CD4-positive, CD25-positive, alpha-beta regulatory T cell (primary cell): ENCODE results near the gene MACIR. TPM values are rescaled to one million over a fixed set of nuclear protein-coding genes. Genes with fewer than 3 reads are reported as not detected.

ENCODE experiments used
- ATAC-seq, 2 donors: fragments of 150-1000 bp; cut with Tn5 transposase; one replicate each; pipeline ENCODE4 v1.10.0; 2021; ENCODE audit warnings: low read depth in 2 of 2, moderate number of reproducible peaks in 2 of 2, moderate library complexity in 1 of 2
- DNase-seq, 3 donors: peaks; one replicate each; pipeline versions ENCODE4 v3.0.0 to v3.0.0-alpha.2; 2012 to 2022; ENCODE audit warnings: mixed read lengths in 1 of 3
- H3K27ac ChIP-seq: one replicate; pipeline ENCODE4 v1.7.0; 2013; ENCODE audit warnings: mild to moderate bottlenecking, low read length; ENCODE audit not compliant: insufficient read depth, poor library complexity, severe bottlenecking
- H3K27me3 ChIP-seq: one replicate; pipeline ENCODE4 v1.7.0; 2013; ENCODE audit warnings: low read length; ENCODE audit not compliant: control insufficient read depth, insufficient read depth
- H3K36me3 ChIP-seq: one replicate; pipeline ENCODE4 v1.7.0; 2013; ENCODE audit warnings: mild to moderate bottlenecking, low read length, moderate library complexity; ENCODE audit not compliant: control insufficient read depth, insufficient read depth
- H3K4me1 ChIP-seq: 2 replicates; pipeline ENCODE4 v1.7.0; 2013; ENCODE audit warnings: mild to moderate bottlenecking, low read length; ENCODE audit not compliant: insufficient read depth, control insufficient read depth, poor library complexity, severe bottlenecking
- H3K4me3 ChIP-seq: one replicate; pipeline ENCODE4 v1.7.0; 2013; ENCODE audit warnings: low read depth, mild to moderate bottlenecking, low read length, moderate library complexity
- H3K9me3 ChIP-seq, 2 experiments: 1 replicate in 1 of 2; 2 replicates in 1 of 2; pipeline ENCODE4 v1.7.0; 2013; ENCODE audit warnings: low read length in 2 of 2, mild to moderate bottlenecking in 1 of 2, moderate library complexity in 1 of 2; ENCODE audit not compliant: control insufficient read depth in 2 of 2
- H3K27ac Mint-ChIP-seq, 3 donors: one replicate each; pipeline ENCODE4 v1.8.0; 2020 to 2022; ENCODE audit warnings: mild to moderate bottlenecking in 3 of 3, mixed read lengths in 3 of 3, moderate library complexity in 2 of 3
- H3K27me3 Mint-ChIP-seq: one replicate; pipeline ENCODE4 v1.8.0; 2022; ENCODE audit warnings: mild to moderate bottlenecking, mixed read lengths
- H3K36me3 Mint-ChIP-seq: one replicate; pipeline ENCODE4 v1.8.0; 2020; ENCODE audit warnings: mixed read lengths
- H3K4me1 Mint-ChIP-seq, 4 donors: one replicate each; pipeline ENCODE4 v1.8.0; 2020 to 2022; ENCODE audit warnings: mixed read lengths in 4 of 4, mild to moderate bottlenecking in 1 of 4
- H3K4me3 Mint-ChIP-seq, 4 donors: one replicate each; pipeline ENCODE4 v1.8.0; 2020 to 2022; ENCODE audit warnings: mild to moderate bottlenecking in 4 of 4, mixed read lengths in 4 of 4, moderate library complexity in 3 of 4
- H3K9me3 Mint-ChIP-seq, 7 donors: one replicate each; pipeline ENCODE4 v1.8.0; 2020 to 2022; ENCODE audit warnings: mixed read lengths in 7 of 7, mild to moderate bottlenecking in 3 of 7, moderate library complexity in 2 of 7
- polyA plus RNA-seq, 4 donors: library from polyadenylated mRNA; unstranded; fragments of 300-500 nt; fragmentation: Illumina TruSeq; gene quantifications; one replicate each; pipeline ENCODE4 v1.2.3, GENCODE V29; 2021
- total RNA-seq: library from RNA; stranded (reverse); gene quantifications from one replicate; pipeline ENCODE4 v1.2.3, GENCODE V29; 2022

The MACIR gene
- total and polyA plus RNA-seq, 5 donors from 2014 or later: 2.7 to 4.8 (median 4.4) TPM

- peaks cover 2% of the 10 kb centered on the region for H3K27me3 ChIP-seq
- H3K9me3 Mint-ChIP-seq: no peaks in the 10 kb centered on the region
- no peaks in the 10 kb centered on the region for H3K4me1 ChIP-seq
- ATAC-seq: no peak
- H3K4me1 Mint-ChIP-seq: no peaks in the 10 kb centered on the region
- H3K27ac Mint-ChIP-seq: no peak overlapping the region
- no peaks in the 10 kb centered on the region for H3K36me3 Mint-ChIP-seq
- DNase-seq: no peak
- H3K4me3 ChIP-seq: no peak overlapping the region
- no peak overlapping the region for H3K27ac ChIP-seq
- H3K36me3 ChIP-seq: no peaks in the 10 kb centered on the region
- H3K27me3 Mint-ChIP-seq: peaks cover 8% of the 10 kb centered on the region
- H3K9me3 ChIP-seq: no peaks in the 10 kb centered on the region
- no peak overlapping the region for H3K4me3 Mint-ChIP-seq
Measured at GRCh38 chr5:103293099-103293498, 34.5 kb downstream of the MACIR start.

DNA sequence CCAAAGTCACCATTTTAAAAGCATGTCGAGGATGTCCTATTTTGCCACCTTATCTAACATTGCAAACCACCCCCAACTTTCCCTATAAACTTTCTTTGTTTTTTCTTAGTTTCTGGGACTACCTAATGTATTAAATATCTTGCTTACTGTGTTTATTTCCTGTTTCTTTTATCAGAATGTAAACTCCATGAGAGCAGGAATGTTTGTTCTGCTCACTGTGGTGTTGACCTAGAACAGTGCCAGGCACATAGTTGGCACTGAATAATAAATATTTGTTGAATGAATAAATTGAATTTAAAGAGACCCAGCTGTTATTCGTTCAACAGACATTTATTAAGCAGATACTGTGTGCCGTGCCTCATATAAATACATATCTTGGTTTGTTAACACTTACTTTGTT, 35.2 kb downstream of the MACIR start:
- H3K36me3 ChIP-seq: no peaks in the 10 kb centered on the region
- no peaks in the 10 kb centered on the region for H3K4me1 ChIP-seq
- H3K4me3 Mint-ChIP-seq: no peak overlapping the region
- no peak for DNase-seq
- H3K27me3 ChIP-seq: peaks cover 3% of the 10 kb centered on the region
- H3K36me3 Mint-ChIP-seq: no peaks in the 10 kb centered on the region
- no peak for ATAC-seq
- no peak overlapping the region for H3K27ac ChIP-seq
- H3K9me3 Mint-ChIP-seq: no peaks in the 10 kb centered on the region
- H3K9me3 ChIP-seq: no peaks in the 10 kb centered on the region
- no peak overlapping the region for H3K27ac Mint-ChIP-seq
- peaks cover 8% of the 10 kb centered on the region for H3K27me3 Mint-ChIP-seq
- no peak overlapping the region for H3K4me3 ChIP-seq
- H3K4me1 Mint-ChIP-seq: no peaks in the 10 kb centered on the region

- DNase-seq (no peak), ATAC-seq (no peak)
- no peak overlapping the region for H3K4me3 ChIP-seq
- H3K9me3 Mint-ChIP-seq: no peaks in the 10 kb centered on the region
- peaks cover 6% of the 10 kb centered on the region for H3K27me3 ChIP-seq
- no peaks in the 10 kb centered on the region for H3K36me3 ChIP-seq
- H3K27me3 Mint-ChIP-seq: peaks cover 13% of the 10 kb centered on the region
- H3K4me1 ChIP-seq: no peaks in the 10 kb centered on the region
- H3K36me3 Mint-ChIP-seq: no peaks in the 10 kb centered on the region
- no peaks in the 10 kb centered on the region for H3K9me3 ChIP-seq
- no peaks in the 10 kb centered on the region for H3K4me1 Mint-ChIP-seq
- no peak overlapping the region for H3K27ac Mint-ChIP-seq
- no peak overlapping the region for H3K4me3 Mint-ChIP-seq
- H3K27ac ChIP-seq: no peak overlapping the region
Measured at GRCh38 chr5:103294906-103295305, 36.3 kb downstream of the MACIR start.

DNA sequence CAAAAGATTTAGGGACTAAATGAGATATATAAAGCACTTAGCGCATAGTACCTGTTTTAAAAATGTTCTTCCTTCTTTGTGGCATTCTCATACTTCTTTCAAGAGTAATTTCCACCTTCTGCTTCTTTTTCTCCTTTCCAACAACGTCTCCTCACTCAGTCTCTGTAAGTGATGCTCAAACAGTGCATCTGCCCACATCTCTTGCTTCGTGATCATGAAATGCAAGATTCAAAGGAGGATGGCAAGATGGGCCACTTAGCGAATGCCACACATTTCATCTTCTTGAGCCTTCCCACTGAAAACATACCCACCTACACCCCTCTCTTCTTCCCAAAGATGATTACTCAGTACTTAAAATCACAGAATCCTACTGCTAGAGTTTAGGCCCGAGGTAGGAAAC, 36.9 kb downstream of the MACIR start:
- DNase-seq: no peak
- Mint-ChIP-seq H3K27ac (no peak overlapping the region), H3K36me3 (no peaks in the 10 kb centered on the region), H3K4me1 (no peaks in the 10 kb centered on the region), H3K27me3 (peaks cover 16% of the 10 kb centered on the region), H3K4me3 (peak overlapping the region in 1 of 4 donors; percentile 28), H3K9me3 (no peaks in the 10 kb centered on the region)
- no peak for ATAC-seq
- H3K36me3 ChIP-seq: no peaks in the 10 kb centered on the region
- H3K27ac ChIP-seq: no peak overlapping the region
- H3K9me3 ChIP-seq: no peaks in the 10 kb centered on the region
- no peaks in the 10 kb centered on the region for H3K4me1 ChIP-seq
- peaks cover 6% of the 10 kb centered on the region for H3K27me3 ChIP-seq
- no peak overlapping the region for H3K4me3 ChIP-seq

DNA sequence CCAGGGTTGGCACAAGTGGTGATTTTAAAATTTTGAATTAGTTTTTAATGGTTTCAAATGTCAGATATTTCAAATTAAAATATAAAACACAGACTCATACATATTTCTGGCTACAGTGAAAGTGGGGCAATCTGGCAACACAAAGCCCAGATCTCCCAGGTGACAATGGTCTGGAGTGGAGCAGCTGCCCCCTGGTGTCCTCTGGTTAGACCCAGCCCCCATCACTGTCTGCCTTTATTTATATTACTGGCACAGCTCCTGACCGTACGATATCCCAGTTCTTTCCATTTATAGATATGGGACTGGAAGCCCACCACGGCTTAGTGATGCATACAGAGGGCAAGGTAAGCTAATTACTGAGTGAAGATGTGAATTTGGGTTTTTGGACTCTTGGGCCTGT, 37.3 kb downstream of the MACIR start:
- DNase-seq (no peak), ATAC-seq (no peak)
- Histone ChIP-seq H3K27ac (no peak overlapping the region), H3K36me3 (no peaks in the 10 kb centered on the region), H3K4me3 (no peak overlapping the region), H3K27me3 (peaks cover 6% of the 10 kb centered on the region), H3K9me3 (no peaks in the 10 kb centered on the region), H3K4me1 (no peaks in the 10 kb centered on the region)
- no peaks in the 10 kb centered on the region for H3K36me3 Mint-ChIP-seq
- H3K9me3 Mint-ChIP-seq: no peaks in the 10 kb centered on the region
- no peak overlapping the region for H3K27ac Mint-ChIP-seq
- peak overlapping the region in 1 of 4 donors; percentile 28 for H3K4me3 Mint-ChIP-seq
- peaks cover 16% of the 10 kb centered on the region for H3K27me3 Mint-ChIP-seq
- H3K4me1 Mint-ChIP-seq: no peaks in the 10 kb centered on the region

- ATAC-seq (no peak), DNase-seq (no peak)
- no peak overlapping the region for H3K4me3 ChIP-seq
- Mint-ChIP-seq H3K27me3 (peaks cover 16% of the 10 kb centered on the region), H3K4me3 (no peak overlapping the region), H3K27ac (no peak overlapping the region), H3K9me3 (peaks cover 0 to 1% (median 0%) of the 10 kb centered on the region in 7 donors), H3K4me1 (no peaks in the 10 kb centered on the region), H3K36me3 (no peaks in the 10 kb centered on the region)
- no peaks in the 10 kb centered on the region for H3K4me1 ChIP-seq
- no peaks in the 10 kb centered on the region for H3K36me3 ChIP-seq
- no peaks in the 10 kb centered on the region for H3K9me3 ChIP-seq
- H3K27ac ChIP-seq: no peak overlapping the region
- H3K27me3 ChIP-seq: peaks cover 7% of the 10 kb centered on the region
Measured at GRCh38 chr5:103298117-103298516, 39.6 kb downstream of the MACIR start.

GRCh38 chr5:103298607-103299188, 40.1 kb downstream of the MACIR start:
- H3K9me3 ChIP-seq: no peaks in the 10 kb centered on the region
- no peak for ATAC-seq
- H3K9me3 Mint-ChIP-seq: peaks cover 0 to 1% (median 0%) of the 10 kb centered on the region in 7 donors
- H3K27me3 Mint-ChIP-seq: peaks cover 16% of the 10 kb centered on the region
- H3K36me3 ChIP-seq: no peaks in the 10 kb centered on the region
- H3K27ac Mint-ChIP-seq: no peak overlapping the region
- DNase-seq: no peak
- H3K36me3 Mint-ChIP-seq: no peaks in the 10 kb centered on the region
- H3K27me3 ChIP-seq: peaks cover 7% of the 10 kb centered on the region
- H3K27ac ChIP-seq: no peak overlapping the region
- H3K4me1 Mint-ChIP-seq: no peaks in the 10 kb centered on the region
- no peak overlapping the region for H3K4me3 ChIP-seq
- H3K4me1 ChIP-seq: no peaks in the 10 kb centered on the region
- H3K4me3 Mint-ChIP-seq: no peak overlapping the region

GRCh38 chr5:103305809-103306208, 47.2 kb downstream of the MACIR start:
- Mint-ChIP-seq H3K27me3 (peaks cover 5% of the 10 kb centered on the region), H3K9me3 (peaks cover 0 to 4% (median 0%) of the 10 kb centered on the region in 7 donors)

More at GRCh38 chr5:103305809-103306208, 47.2 kb downstream of the MACIR start:
- Histone ChIP-seq H3K4me3 (no peak overlapping the region), H3K27me3 (peaks cover 1% of the 10 kb centered on the region), H3K9me3 (no peaks in the 10 kb centered on the region), H3K4me1 (no peaks in the 10 kb centered on the region), H3K27ac (no peak overlapping the region), H3K36me3 (no peaks in the 10 kb centered on the region)
- Mint-ChIP-seq H3K36me3 (peaks cover 3% of the 10 kb centered on the region), H3K4me3 (no peak overlapping the region), H3K27ac (no peak overlapping the region), H3K4me1 (no peaks in the 10 kb centered on the region)
- ATAC-seq (no peak), DNase-seq (no peak)
